HCT116 (cell line): ENCODE results near the gene METTL17. TPM values are rescaled to one million over a fixed set of nuclear protein-coding genes. Genes with fewer than 3 reads are reported as not detected.

Source experiments
- ATAC-seq: fragments of 200-7000 bp; cut with Tn5 transposase; 2 replicates; pipeline ENCODE4 v1.9.1; 2020; ENCODE audit warnings: mild to moderate bottlenecking, moderate library complexity
- BruUV-seq: library from RNA; stranded (reverse); fragments of 400-500 nt; replicated peaks from 2 replicates; lab custom pipeline; 2021; lab: Mats Ljungman, UMichigan
- CTCF ChIA-PET: fragments of 300-600 bp; sonication (Branson Sonifier 250); formaldehyde crosslinking; loops from one replicate; lab custom pipeline; 2021; ENCODE audit warnings: antibody characterized with exemption; lab: Charles Lee
- POLR2A ChIA-PET: fragments of 300-600, 350-600 bp; sonication (Branson Sonifier 250); formaldehyde crosslinking; loops from one replicate; lab custom pipeline; 2021; ENCODE audit warnings: antibody characterized with exemption; lab: Charles Lee
- RAD21 ChIA-PET, 2 experiments: fragments of 300-600 bp; sonication (Branson Sonifier 250); formaldehyde crosslinking; loops; one replicate each; lab custom pipeline; 2023; ENCODE audit warnings: low total read pairs in 2 of 2; ENCODE audit not compliant: uncharacterized antibody in 2 of 2, unreplicated experiment in 2 of 2, low non-redundant PET in 1 of 2; lab: Charles Lee
- DNase-seq: peaks from one replicate; pipeline ENCODE4 v3.0.0-alpha.2; 2010; ENCODE audit warnings: low read depth, low spot score
- H2AFZ ChIP-seq: fragments of 200-600 bp; shearing (Covaris generic), sonication (generic); 2 replicates; pipeline ENCODE4 v1.6.1; 2017; ENCODE audit warnings: low read depth, mixed run types, mixed read lengths, antibody characterized with exemption, low read length; ENCODE audit not compliant: poor library complexity, severe bottlenecking
- H3K27ac ChIP-seq: 2 replicates; pipeline ENCODE4 v1.5.1; 2012; ENCODE audit warnings: low read depth, low read length
- H3K27me3 ChIP-seq: fragments of 200-600 bp; sonication (generic); 2 replicates; pipeline ENCODE4 v1.6.1; 2016; ENCODE audit warnings: mixed run types, low read length, mixed read lengths; ENCODE audit not compliant: insufficient read depth
- H3K36me3 ChIP-seq, 2 experiments: fragments of 200-500 bp in 1 of 2; fragments of 200-600 bp in 1 of 2; sonication (Bioruptor generic) in 1 of 2; sonication (generic) in 1 of 2; 2 replicates each; pipeline versions ENCODE4 v1.5.1 to v1.6.1; 2014 to 2016; ENCODE audit warnings: low read length in 2 of 2, inconsistent platforms in 1 of 2, mixed read lengths in 1 of 2, mixed run types in 1 of 2; ENCODE audit not compliant: insufficient read depth in 2 of 2, control insufficient read depth in 1 of 2
- H3K4me1 ChIP-seq, 2 experiments: fragments of 200-600 bp in 1 of 2; sonication (generic) in 1 of 2; 2 replicates each; pipeline versions ENCODE4 v1.5.1 to v1.6.1; 2012 to 2017; ENCODE audit warnings: low read length in 2 of 2, inconsistent platforms in 1 of 2, mild to moderate bottlenecking in 1 of 2, mixed read lengths in 1 of 2, mixed run types in 1 of 2, moderate library complexity in 1 of 2; ENCODE audit not compliant: insufficient read depth in 2 of 2, control insufficient read depth in 1 of 2
- H3K4me2 ChIP-seq: fragments of 200-600 bp; sonication (generic); 2 replicates; pipeline ENCODE4 v1.6.1; 2017; ENCODE audit warnings: mixed run types, low read length, mixed read lengths
- H3K4me3 ChIP-seq, 2 experiments: fragments of 200-600 bp in 1 of 2; sonication (generic) in 1 of 2; replicated peaks in 1 of 2; 2 replicates each; pipeline ENCODE4 v1.5.1; 2011 to 2016; ENCODE audit warnings: low read length in 2 of 2, control low read depth in 1 of 2, low read depth in 1 of 2, mild to moderate bottlenecking in 1 of 2, mixed read lengths in 1 of 2, mixed run types in 1 of 2
- H3K79me2 ChIP-seq: fragments of 200-600 bp; sonication (generic); 2 replicates; pipeline ENCODE4 v1.6.1; 2017; ENCODE audit warnings: mild to moderate bottlenecking, mixed run types, low read length, moderate library complexity, mixed read lengths; ENCODE audit not compliant: insufficient read depth
- H3K9ac ChIP-seq: fragments of 200-600 bp; sonication (generic); 2 replicates; pipeline ENCODE4 v1.6.1; 2016; ENCODE audit warnings: low read length, mixed read lengths
- H3K9me2 ChIP-seq: fragments of 200-600 bp; sonication (generic), shearing (Covaris generic); 2 replicates; pipeline ENCODE4 v1.6.1; 2017; ENCODE audit warnings: mixed run types, mild to moderate bottlenecking, moderate library complexity; ENCODE audit not compliant: insufficient read depth
- H3K9me3 ChIP-seq, 2 experiments: fragments of 200-500 bp in 1 of 2; fragments of 200-600 bp in 1 of 2; sonication (Bioruptor generic) in 1 of 2; sonication (generic) in 1 of 2; 2 replicates each; pipeline ENCODE4 v1.6.1; 2014 to 2017; ENCODE audit warnings: low read length in 2 of 2, mixed read lengths in 2 of 2, inconsistent platforms in 1 of 2, low read depth in 1 of 2, mild to moderate bottlenecking in 1 of 2, mixed run types in 1 of 2, moderate library complexity in 1 of 2; ENCODE audit not compliant: control insufficient read depth in 1 of 2, insufficient read depth in 1 of 2
- H4K20me1 ChIP-seq: fragments of 200-600 bp; sonication (generic), shearing (Covaris generic); 2 replicates; pipeline ENCODE4 v1.6.1; 2017; ENCODE audit warnings: mixed run types, mild to moderate bottlenecking, moderate library complexity; ENCODE audit not compliant: insufficient read depth
- CBX3 ChIP-seq: IDR thresholded peaks from 2 replicates; pipeline ENCODE4 v1.6.1; 2012; ENCODE audit warnings: low read depth
- CEBPB ChIP-seq: IDR thresholded peaks from 2 replicates; pipeline ENCODE4 v1.6.1; 2012; ENCODE audit warnings: low read depth
- CTCF ChIP-seq, 3 experiments: fragments of 200-600 bp in 1 of 3; sonication (generic) in 1 of 3; IDR thresholded peaks in 2 of 3; conservative IDR thresholded peaks in 1 of 3; 2 replicates each; pipeline ENCODE4 v1.5.1; 2012 to 2017; ENCODE audit warnings: low read depth in 2 of 3, low read length in 2 of 3, antibody characterized with exemption in 1 of 3, borderline replicate concordance in 1 of 3, control low read depth in 1 of 3, mild to moderate bottlenecking in 1 of 3, mixed read lengths in 1 of 3, mixed run types in 1 of 3, moderate library complexity in 1 of 3; ENCODE audit not compliant: insufficient read depth in 1 of 3
- EGR1 ChIP-seq: IDR thresholded peaks from 2 replicates; pipeline ENCODE4 v1.6.1; 2012; ENCODE audit warnings: low read depth
- ELF1 ChIP-seq: IDR thresholded peaks from 2 replicates; pipeline ENCODE4 v1.6.1; 2012; ENCODE audit warnings: low read depth, borderline replicate concordance
- EZH2 ChIP-seq: fragments of 200-600 bp; sonication (generic); IDR thresholded peaks from 2 replicates; pipeline ENCODE4 v1.6.1; 2017; ENCODE audit warnings: antibody characterized with exemption, mixed run types
- EZH2phosphoT487 ChIP-seq: fragments of 200-600 bp; IDR thresholded peaks from 2 replicates; pipeline ENCODE4 v1.6.1; 2018; ENCODE audit warnings: antibody characterized with exemption, borderline replicate concordance
- FOSL1 ChIP-seq: IDR thresholded peaks from 2 replicates; pipeline ENCODE4 v1.6.1; 2012; ENCODE audit warnings: low read depth
- POLR2A ChIP-seq: IDR thresholded peaks from 2 replicates; pipeline ENCODE4 v1.7.0; 2011; ENCODE audit warnings: borderline replicate concordance; ENCODE audit not compliant: insufficient read depth, insufficient read length; ENCODE audit errors: extremely low read depth
- POLR2AphosphoS5 ChIP-seq: IDR thresholded peaks from 2 replicates; pipeline ENCODE4 v1.6.1; 2011; ENCODE audit warnings: mild to moderate bottlenecking, low read depth, low read length, moderate library complexity
- RAD21 ChIP-seq: IDR thresholded peaks from 2 replicates; pipeline ENCODE4 v1.6.1; 2012; ENCODE audit warnings: low read depth, mild to moderate bottlenecking
- REST ChIP-seq: IDR thresholded peaks from 2 replicates; pipeline ENCODE4 v1.6.1; 2012; ENCODE audit warnings: low read depth
- SIN3A ChIP-seq: IDR thresholded peaks from 2 replicates; pipeline ENCODE4 v1.6.1; 2012; ENCODE audit warnings: low read depth
- SP1 ChIP-seq: IDR thresholded peaks from 2 replicates; pipeline ENCODE4 v1.6.1; 2012; ENCODE audit warnings: low read depth
- TCF7L2 ChIP-seq: IDR thresholded peaks from 2 replicates; pipeline ENCODE4 v1.7.0; 2011; ENCODE audit warnings: borderline replicate concordance, inconsistent platforms; ENCODE audit not compliant: insufficient read depth, insufficient read length; ENCODE audit errors: extremely low read depth
- YY1 ChIP-seq: IDR thresholded peaks from 2 replicates; pipeline ENCODE4 v1.6.1; 2011; ENCODE audit warnings: low read length, low read depth, moderate library complexity, mild to moderate bottlenecking; ENCODE audit not compliant: insufficient replicate concordance; ENCODE audit errors: extremely low read depth
- ZBTB33 ChIP-seq: IDR thresholded peaks from 2 replicates; pipeline ENCODE4 v1.6.1; 2011; ENCODE audit warnings: mild to moderate bottlenecking, low read length, moderate library complexity; ENCODE audit not compliant: insufficient replicate concordance; ENCODE audit errors: extremely low read depth
- ZFX ChIP-seq: fragments of 450-650 bp; IDR thresholded peaks from 2 replicates; pipeline ENCODE4 v1.6.1; 2017
- ZNF274 ChIP-seq: fragments of 200-500 bp; sonication (Bioruptor generic); IDR thresholded peaks from 2 replicates; pipeline ENCODE4 v1.6.1; 2014; ENCODE audit warnings: mild to moderate bottlenecking, low read depth, low read length, inconsistent platforms
- intact Hi-C: fragments of 100-400 bp; cut with micrococcal nuclease; formaldehyde crosslinking; loops from 2 replicates; pipeline ENCODE4 v1.10.0; 2022
- total RNA-seq: library from RNA; stranded (reverse); gene quantifications from one replicate; pipeline ENCODE4 v1.2.1, GENCODE V29; 2021; ENCODE audit not compliant: unreplicated experiment

The METTL17 gene
- total RNA-seq, 1 experiment from 2014 or later, result 93.5 TPM

- RAD21 ChIA-PET, result interaction anchor here (0.6 to 2.2 kb wide), 5 partner anchors 25 to 68 kb away, joined by 3 to 30 read pairs (median 4); no protein-coding TSS in a partner anchor
- Histone ChIP-seq H3K4me3 (no peak overlapping the region), H2AFZ (no peak overlapping the region), H3K79me2 (no peaks in the 10 kb centered on the region), H3K27me3 (no peaks in the 10 kb centered on the region), H3K9me3 (no peaks in the 10 kb centered on the region), H3K4me2 (no peak overlapping the region), H4K20me1 (no peaks in the 10 kb centered on the region), H3K27ac (no peak overlapping the region), H3K9me2 (no peaks in the 10 kb centered on the region), H3K4me1 (peaks cover 0 to 7% of the 10 kb centered on the region in 2 experiments; a peak in 1 of 4 replicates), H3K9ac (no peak overlapping the region), H3K36me3 (no peaks in the 10 kb centered on the region)
- DNase-seq, result peak; percentile 41
- CTCF ChIA-PET, result interaction anchor here (0.6 to 5.4 kb wide), 17 partner anchors 9 to 357 kb away, joined by 3 to 148 read pairs (median 4); no protein-coding TSS in a partner anchor
- intact Hi-C loops, result loop anchor here (1.0 kb wide), 3 partner anchors 25 to 342 kb away; no protein-coding TSS in a partner anchor
- POLR2A ChIA-PET, result interaction anchor here (1.8 kb wide), 1 partner anchor 25 kb away, joined by 6 read pairs; no protein-coding TSS in a partner anchor
- peak; percentile 92 for ATAC-seq
- no TSS peak for BruUV-seq
- TF ChIP-seq YY1 (no peak), ZBTB33 (no peak), ELF1 (no peak), REST (no peak), EZH2 (no peak), ZFX (peak; percentile 23; the same call in 1 of the 2 replicates), CTCF (IDR thresholded peaks at IDR 0.05 in 2 of 3, conservative IDR thresholded peaks at IDR 0.05 in 1 of 3; ENCODE audit: borderline replicate concordance in 1 of 3, insufficient read depth in 1 of 3, low read depth in 2 of 3, low read length in 2 of 3) (peak; percentile 58 to 61 (median 60); a peak in 5 of 6 replicates), RAD21 (peak; percentile 77), FOSL1 (no peak), CBX3 (no peak), POLR2A (no peak), POLR2AphosphoS5 (no peak), SP1 (no peak), EZH2phosphoT487 (no peak), TCF7L2 (no peak), CEBPB (no peak), EGR1 (no peak), SIN3A (no peak), ZNF274 (no peak)
Measured at GRCh38 chr14:21039585-21040369, 50.0 kb downstream of the METTL17 start.
